Tibial nerve (tissue), 4 donors: ENCODE measurements around the gene NME3. TPM values are rescaled to one million over a fixed set of nuclear protein-coding genes. Genes with fewer than 3 reads are reported as not detected.

ENCODE experiments used
- DNase-seq, 2 donors: peaks; one replicate each; pipeline ENCODE4 v3.0.0-alpha.2; 2019; ENCODE audit warnings: low spot score in 2 of 2
- H3K27ac ChIP-seq, 4 donors: fragments of 200-600 bp; sonication (generic) in 3 of 4; one replicate each; pipeline ENCODE4 v1.5.1; 2017 to 2019; ENCODE audit warnings: mild to moderate bottlenecking in 1 of 4
- H3K27me3 ChIP-seq, 2 donors: fragments of 200-600 bp; sonication (generic) in 1 of 2; one replicate each; pipeline versions ENCODE4 v1.5.1 to v1.6.0; 2017 to 2019
- H3K36me3 ChIP-seq, 3 donors: fragments of 200-600 bp; sonication (generic); one replicate each; pipeline ENCODE4 v1.5.1; 2018 to 2019
- H3K4me1 ChIP-seq, 4 donors: fragments of 200-600 bp; sonication (generic) in 3 of 4; one replicate each; pipeline ENCODE4 v1.5.1; 2017 to 2019
- H3K4me3 ChIP-seq, 4 donors: fragments of 200-600 bp; sonication (generic) in 3 of 4; one replicate each; pipeline ENCODE4 v1.5.1; 2017 to 2019; ENCODE audit warnings: mild to moderate bottlenecking in 1 of 4, moderate library complexity in 1 of 4
- H3K9me3 ChIP-seq, 4 donors: fragments of 200-600 bp; sonication (generic) in 3 of 4; one replicate each; pipeline ENCODE4 v1.5.1; 2017 to 2019
- CTCF ChIP-seq, 5 experiments: fragments of 200-600 bp in 3 of 5; fragments of 450-650 bp in 2 of 5; sonication (generic) in 3 of 5; IDR thresholded peaks; one replicate each; pipeline ENCODE4 v1.5.1; 2016 to 2019; ENCODE audit warnings: antibody characterized with exemption in 5 of 5, mild to moderate bottlenecking in 3 of 5, moderate library complexity in 2 of 5
- EP300 ChIP-seq, 2 donors: sonication (generic); formaldehyde crosslinking; IDR thresholded peaks; one replicate each; pipeline ENCODE4 v1.6.1; 2017; ENCODE audit warnings: antibody characterized with exemption in 2 of 2, mild to moderate bottlenecking in 1 of 2
- POLR2A ChIP-seq, 2 donors: fragments of 450-650 bp; IDR thresholded peaks; one replicate each; pipeline ENCODE4 v1.6.1; 2017; ENCODE audit warnings: antibody characterized with exemption in 2 of 2, mild to moderate bottlenecking in 2 of 2, moderate library complexity in 2 of 2
- WGBS, 2 donors: methylation state at CpG; one replicate each; pipeline ENCODE4 v1.1.5; 2018; 5-methylcytosine and 5-hydroxymethylcytosine counted together
- total RNA-seq, 4 donors: library from RNA; depleted of rRNA; stranded (reverse); fragments of >200 nt; gene quantifications; one replicate each; pipeline ENCODE4 v1.1.0, GENCODE V29; 2016

The NME3 gene
- total RNA-seq, 4 donors from 2014 or later = 113 to 198 (median 128) TPM

- H3K36me3 ChIP-seq = peaks cover 0 to 89% (median 13%) of the 10 kb centered on the region in 3 donors
- H3K27ac ChIP-seq = no peak overlapping the region
- no peak overlapping the region for H3K4me3 ChIP-seq
- TF ChIP-seq EP300 (IDR thresholded peaks at IDR 0.05) (no peak), CTCF (IDR thresholded peaks at IDR 0.05) (no peak), POLR2A (IDR thresholded peaks at IDR 0.05) (no peak)
- H3K9me3 ChIP-seq = no peaks in the 10 kb centered on the region
- 89 to 90% methylated on average over 30 to 40 of the region's 40 CpGs for whole genome bisulfite sequencing, 2 donors
- no peaks in the 10 kb centered on the region for H3K27me3 ChIP-seq
- H3K4me1 ChIP-seq = peaks cover 0 to 15% (median 2%) of the 10 kb centered on the region in 4 donors
- DNase-seq = no peak
Observed at GRCh38 chr16:1816396-1817275, 45.3 kb upstream of the NME3 start.

GRCh38 chr16:1815461-1815860 is 44.1 kb upstream of the NME3 start:
- Histone ChIP-seq H3K4me1 (peaks cover 0 to 15% (median 2%) of the 10 kb centered on the region in 4 donors), H3K27ac (no peak overlapping the region), H3K36me3 (peaks cover 0 to 82% (median 13%) of the 10 kb centered on the region in 3 donors), H3K27me3 (no peaks in the 10 kb centered on the region), H3K9me3 (no peaks in the 10 kb centered on the region), H3K4me3 (no peak overlapping the region)
- 51 to 66% methylated on average over 11 of the region's 11 CpGs for WGBS, 2 donors
- TF ChIP-seq POLR2A (IDR thresholded peaks at IDR 0.05) = no peak
- no peak for TF ChIP-seq CTCF (IDR thresholded peaks at IDR 0.05)
- no peak for TF ChIP-seq EP300 (IDR thresholded peaks at IDR 0.05)
- DNase-seq = peak; percentile 23 to 27

- no peaks in the 10 kb centered on the region for H3K9me3 ChIP-seq
- peaks cover 0 to 80% (median 21%) of the 10 kb centered on the region in 3 donors for H3K36me3 ChIP-seq
- DNase-seq = no peak
- H3K4me3 ChIP-seq = no peak overlapping the region
- no peak for TF ChIP-seq POLR2A (IDR thresholded peaks at IDR 0.05)
- TF ChIP-seq EP300 (IDR thresholded peaks at IDR 0.05) = no peak
- peak in 4 of 5 experiments; percentile 12 to 50 (median 22) for TF ChIP-seq CTCF (IDR thresholded peaks at IDR 0.05)
- H3K27ac ChIP-seq = peak overlapping the region in 1 of 4 donors; percentile 4
- H3K4me1 ChIP-seq = peaks cover 0 to 15% (median 2%) of the 10 kb centered on the region in 4 donors
- WGBS, 2 donors = 32 to 36% methylated on average over 17 of the region's 17 CpGs
- H3K27me3 ChIP-seq = no peaks in the 10 kb centered on the region
Observed at GRCh38 chr16:1812732-1813163, 41.4 kb upstream of the NME3 start.

GRCh38 chr16:1810536-1810935 is 39.2 kb upstream of the NME3 start:
- H3K4me1 ChIP-seq = peaks cover 0 to 14% (median 2%) of the 10 kb centered on the region in 4 donors
- H3K27ac ChIP-seq = no peak overlapping the region
- TF ChIP-seq POLR2A (IDR thresholded peaks at IDR 0.05) (no peak), EP300 (IDR thresholded peaks at IDR 0.05) (no peak), CTCF (IDR thresholded peaks at IDR 0.05) (no peak)
- no peak overlapping the region for H3K4me3 ChIP-seq
- H3K27me3 ChIP-seq = no peaks in the 10 kb centered on the region
- DNase-seq = no peak
- H3K9me3 ChIP-seq = no peaks in the 10 kb centered on the region
- WGBS, 2 donors = 89 to 92% methylated on average over 15 to 16 of the region's 16 CpGs
- H3K36me3 ChIP-seq = peaks cover 0 to 75% (median 12%) of the 10 kb centered on the region in 3 donors

- Histone ChIP-seq H3K27ac (no peak overlapping the region), H3K4me1 (peaks cover 0 to 9% (median 2%) of the 10 kb centered on the region in 4 donors), H3K27me3 (no peaks in the 10 kb centered on the region), H3K36me3 (peaks cover 0 to 75% (median 12%) of the 10 kb centered on the region in 3 donors), H3K4me3 (no peak overlapping the region), H3K9me3 (no peaks in the 10 kb centered on the region)
- no peak for DNase-seq
- TF ChIP-seq POLR2A (IDR thresholded peaks at IDR 0.05) (no peak), CTCF (IDR thresholded peaks at IDR 0.05) (no peak), EP300 (IDR thresholded peaks at IDR 0.05) (no peak)
- WGBS, 2 donors = 92 to 96% methylated on average over 16 of the region's 16 CpGs
Observed at GRCh38 chr16:1810106-1810505, 38.8 kb upstream of the NME3 start.
